Ramos (cell line): Measurements from ENCODE around the gene STK33.

Experiments
- in situ Hi-C: fragments of 300-500 bp; cut with MboI; formaldehyde crosslinking; loops from one replicate; pipeline ENCODE4 v1.14.3; 2022; ENCODE audit warnings: low sequenced_read_pairs; ENCODE audit not compliant: unreplicated experiment

The STK33 gene

DNA sequence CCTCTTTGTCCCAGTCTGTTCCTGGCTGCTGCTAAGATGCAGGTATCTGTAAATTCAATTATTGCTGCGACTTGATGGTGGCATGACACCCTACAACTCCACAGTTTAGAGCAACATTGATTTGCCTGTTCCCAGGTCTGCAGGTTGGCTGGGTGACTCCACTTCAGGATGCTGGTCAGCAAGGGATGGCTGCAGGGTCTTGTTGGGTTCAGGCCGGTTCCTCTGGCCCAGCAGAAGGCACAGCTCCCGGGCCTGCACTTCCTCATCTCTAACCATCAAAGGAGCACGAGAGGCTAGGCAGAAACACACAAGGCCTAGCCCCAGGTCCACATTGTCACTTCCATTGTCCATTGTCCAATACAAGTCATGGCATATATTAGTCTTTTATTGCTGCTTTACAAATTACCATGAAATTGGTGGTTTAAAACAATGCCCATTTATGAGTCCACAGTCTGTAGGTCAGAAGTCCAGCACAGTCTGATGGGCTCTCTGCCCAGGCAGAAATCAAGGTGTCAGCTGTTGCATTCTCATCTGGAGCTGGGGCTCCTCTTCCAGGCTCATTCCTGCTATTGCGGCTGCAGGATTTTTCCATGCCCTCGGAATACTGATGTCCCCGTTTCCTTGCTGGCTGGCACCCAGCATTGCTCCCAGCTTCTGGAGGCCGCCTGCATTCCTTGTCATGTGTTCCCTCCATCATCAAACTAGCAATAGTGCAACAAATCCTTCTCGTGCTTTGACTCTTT lies 233.8 kb downstream of the STK33 start:
- in situ Hi-C loops, result no loop called here

DNA sequence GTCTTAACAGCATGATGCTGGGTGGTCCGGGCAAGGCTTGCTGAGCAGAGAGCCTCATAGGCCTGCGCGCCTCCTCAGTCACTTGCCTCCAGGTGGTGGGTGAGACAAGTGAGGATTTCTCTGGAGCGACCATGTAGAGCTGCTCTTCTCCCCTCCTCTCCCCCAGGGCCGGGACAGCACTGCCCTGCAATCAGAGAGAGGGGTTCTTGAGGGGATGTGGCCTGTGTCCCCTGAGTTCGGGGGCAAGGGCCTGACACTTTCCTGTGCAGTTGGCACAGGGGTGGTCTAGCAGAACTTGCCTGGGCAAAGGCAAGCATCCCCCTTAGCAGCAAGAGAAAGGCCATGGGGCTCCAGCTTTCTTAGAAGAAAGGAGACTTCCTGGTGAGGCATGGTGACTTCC lies 234.5 kb downstream of the STK33 start:
- in situ Hi-C loops, result no loop called here

DNA sequence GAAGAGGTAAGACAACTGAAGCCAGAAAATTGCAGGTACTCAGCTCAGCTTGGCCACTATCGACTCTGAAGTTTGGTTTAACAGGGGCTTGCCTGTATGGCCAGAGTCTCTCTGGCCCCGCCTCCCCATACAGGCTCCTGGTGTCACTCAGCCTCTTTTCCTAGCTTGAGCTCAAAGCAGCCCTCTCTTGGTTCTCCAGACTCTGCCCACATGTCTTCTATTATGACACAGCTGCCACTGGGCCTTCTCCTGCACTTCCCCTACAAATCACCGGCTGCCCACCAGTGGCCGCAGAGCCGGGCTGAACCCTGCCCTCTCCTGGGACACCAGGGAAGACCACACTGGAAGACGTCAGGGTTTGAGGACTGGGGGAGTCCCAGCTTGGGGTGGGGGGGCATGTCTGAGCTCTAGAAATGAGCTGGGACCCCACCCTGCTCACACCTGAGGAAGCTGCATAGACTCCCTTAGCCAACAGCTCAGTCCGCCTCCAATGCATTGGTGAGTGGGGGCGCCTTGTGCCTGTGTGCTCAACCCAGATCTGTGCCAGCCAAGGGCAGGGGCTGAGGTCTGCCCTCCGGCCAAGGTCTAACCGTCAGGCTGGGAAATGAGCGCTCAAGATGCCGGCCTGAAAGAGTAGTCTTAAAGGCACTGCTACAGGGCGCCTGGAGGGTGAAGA lies 236.0 kb downstream of the STK33 start:
- in situ Hi-C loops, result no loop called here

DNA sequence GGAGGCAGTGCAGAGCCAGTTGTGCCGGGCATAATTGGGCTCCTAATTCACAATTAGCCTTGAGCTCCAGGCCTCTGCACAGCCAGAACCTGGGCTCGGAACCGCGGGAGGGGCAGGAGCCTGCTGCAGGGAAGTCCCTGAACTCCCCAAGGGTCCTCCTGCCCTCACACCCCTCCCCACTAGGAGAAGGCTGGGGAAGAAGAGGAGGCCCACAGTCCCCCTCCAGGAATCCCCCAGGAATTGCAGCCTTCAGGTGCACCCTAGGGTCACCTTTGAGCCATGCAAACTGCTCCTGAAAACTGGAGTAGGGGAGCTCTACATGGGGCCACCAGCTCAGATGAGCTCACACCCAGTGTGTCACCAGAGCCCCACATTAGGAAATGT lies 236.5 kb downstream of the STK33 start:
- in situ Hi-C loops, result no loop called here

DNA sequence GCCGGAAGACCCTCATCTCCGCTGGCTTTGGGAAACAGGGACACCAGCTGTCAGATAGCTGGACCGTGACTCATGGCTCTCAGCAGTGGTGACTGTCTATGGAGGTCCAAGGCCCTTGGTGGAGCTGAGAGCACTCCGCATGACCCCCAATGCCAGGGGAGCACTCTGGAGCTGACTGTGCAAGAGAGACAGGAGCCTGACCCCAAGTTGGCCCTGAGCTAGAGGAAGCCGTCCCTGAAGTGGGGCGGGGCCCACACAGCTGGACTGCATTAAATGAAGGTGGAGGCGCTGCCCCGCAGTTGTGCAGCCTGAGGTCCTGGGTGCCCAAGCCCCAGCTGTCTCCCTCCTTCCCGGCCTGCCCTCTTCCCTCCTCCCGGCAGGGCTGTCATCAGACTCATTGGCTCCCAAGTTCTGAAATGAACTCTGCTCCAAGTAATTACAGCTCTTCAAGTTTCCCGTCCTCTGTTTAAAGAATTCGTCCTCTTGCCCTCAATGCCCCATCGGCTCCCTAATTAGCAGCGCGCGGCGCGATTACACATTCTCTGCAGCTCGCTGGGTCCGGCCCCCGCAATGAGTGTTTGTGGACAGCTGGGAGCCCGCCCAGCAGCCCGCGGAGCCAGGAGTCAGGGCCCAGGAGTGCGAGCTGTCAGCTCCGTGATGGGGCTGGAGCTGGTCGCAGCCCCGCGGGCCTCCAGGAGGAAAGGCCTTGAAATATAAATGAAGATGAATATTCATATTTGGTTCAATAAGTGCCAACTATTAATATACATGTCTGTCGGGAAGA lies 237.1 kb downstream of the STK33 start:
- in situ Hi-C loops, result no loop called here

DNA sequence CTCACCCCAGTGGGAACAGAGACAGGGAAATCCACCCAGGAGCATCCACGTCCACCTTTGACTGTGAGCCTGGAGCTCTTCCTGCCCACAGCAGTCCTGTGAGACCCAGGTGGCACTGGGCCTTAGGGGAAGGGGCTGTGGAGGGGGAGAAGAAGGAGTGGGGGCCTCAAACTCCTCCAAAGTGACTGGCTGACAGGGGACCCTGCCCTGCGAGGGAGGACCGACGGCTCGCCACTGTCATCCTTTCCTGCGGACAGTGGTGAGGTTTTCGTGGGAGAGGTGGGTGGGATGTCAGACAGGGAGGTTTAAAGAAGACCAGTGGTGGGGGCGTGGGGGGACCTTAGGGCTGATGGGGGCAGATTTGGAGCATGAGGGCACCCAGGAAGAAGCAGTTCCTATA lies 237.8 kb downstream of the STK33 start:
- in situ Hi-C loops, result no loop called here

DNA sequence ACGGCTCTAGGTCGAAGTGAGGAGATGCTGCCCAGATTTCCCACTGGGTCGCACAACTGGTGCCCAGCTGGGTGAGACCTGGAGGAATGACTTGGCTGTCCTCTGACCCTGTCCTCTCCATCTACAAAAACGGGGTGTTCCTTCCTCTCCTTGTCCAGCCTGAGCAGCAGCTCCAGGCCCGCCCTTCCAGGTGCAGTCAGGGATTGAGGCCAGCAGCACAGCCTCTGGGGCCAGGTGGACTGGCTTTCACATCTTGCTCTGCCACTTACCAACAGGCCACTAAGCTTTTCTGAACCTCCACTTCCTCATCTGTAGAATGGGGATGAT lies 238.6 kb downstream of the STK33 start:
- in situ Hi-C loops, result no loop called here

DNA sequence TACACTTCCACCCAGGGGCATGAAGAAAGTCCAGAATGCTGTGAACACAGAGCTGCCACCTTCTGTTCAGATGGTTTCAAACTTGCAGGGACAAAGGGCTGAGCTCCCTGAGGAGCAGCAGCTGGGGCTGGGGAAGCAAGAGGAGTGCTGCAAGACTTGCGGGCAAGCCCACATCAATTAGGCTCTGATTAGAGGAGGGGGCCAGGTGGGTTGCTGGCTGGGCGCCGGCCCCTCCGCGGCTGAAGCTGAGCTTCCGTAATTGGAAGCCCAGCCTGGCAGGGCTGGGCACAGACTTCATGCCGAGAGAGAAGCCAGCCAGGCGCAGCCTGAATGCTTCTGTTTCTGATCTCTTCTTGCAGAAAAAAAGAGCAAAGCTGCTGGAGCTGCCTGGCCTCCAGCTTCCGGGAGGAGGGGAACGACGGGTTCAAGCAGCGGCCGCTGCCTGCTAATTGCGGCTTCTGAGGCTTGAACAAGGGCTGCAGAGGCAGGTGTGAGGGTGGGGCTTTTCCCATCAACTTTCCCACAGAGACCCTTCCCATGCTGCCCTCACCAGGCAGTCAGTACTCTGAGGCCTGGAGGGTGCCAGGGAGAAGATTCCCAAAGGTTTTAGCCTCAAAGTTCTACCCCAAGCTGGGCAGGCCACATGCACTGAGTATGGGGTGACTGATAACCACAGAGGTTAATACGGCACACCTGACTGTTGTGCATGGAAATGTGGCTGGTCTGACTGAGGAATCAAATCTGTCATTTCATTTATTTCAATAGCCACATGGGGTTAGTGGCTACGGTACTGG lies 239.2 kb downstream of the STK33 start:
- in situ Hi-C loops, result no loop called here

DNA sequence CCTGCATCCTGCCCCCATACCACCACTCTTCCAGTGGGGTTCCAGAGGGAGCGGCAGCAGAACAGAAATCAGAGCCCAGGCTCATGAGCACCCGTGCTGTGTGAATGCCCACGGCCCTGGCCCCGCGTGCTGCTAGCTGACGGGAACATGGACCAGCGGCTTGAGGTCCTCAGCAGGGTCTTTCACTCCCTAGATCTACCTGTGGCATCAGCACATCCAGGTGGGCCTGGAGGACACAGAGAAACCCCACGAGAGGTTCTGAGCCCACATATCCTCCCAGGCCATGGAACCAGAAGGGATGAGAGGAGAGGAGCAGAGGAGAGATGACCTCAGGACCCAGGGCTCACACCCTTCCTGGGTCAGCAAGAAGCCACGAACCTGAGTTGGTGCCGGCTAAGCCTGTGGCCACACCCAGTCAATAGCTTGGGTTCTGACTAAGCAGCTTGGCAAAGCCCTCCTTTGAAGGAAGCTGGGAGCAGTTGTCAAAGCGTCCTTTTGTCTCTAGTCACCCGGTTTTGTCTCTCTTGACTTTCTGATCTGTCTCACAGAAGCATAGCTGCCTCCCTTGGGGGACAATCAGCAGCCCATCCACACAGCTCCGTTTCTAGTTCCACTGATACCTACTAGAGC lies 241.0 kb downstream of the STK33 start:
- in situ Hi-C loops, result no loop called here

DNA sequence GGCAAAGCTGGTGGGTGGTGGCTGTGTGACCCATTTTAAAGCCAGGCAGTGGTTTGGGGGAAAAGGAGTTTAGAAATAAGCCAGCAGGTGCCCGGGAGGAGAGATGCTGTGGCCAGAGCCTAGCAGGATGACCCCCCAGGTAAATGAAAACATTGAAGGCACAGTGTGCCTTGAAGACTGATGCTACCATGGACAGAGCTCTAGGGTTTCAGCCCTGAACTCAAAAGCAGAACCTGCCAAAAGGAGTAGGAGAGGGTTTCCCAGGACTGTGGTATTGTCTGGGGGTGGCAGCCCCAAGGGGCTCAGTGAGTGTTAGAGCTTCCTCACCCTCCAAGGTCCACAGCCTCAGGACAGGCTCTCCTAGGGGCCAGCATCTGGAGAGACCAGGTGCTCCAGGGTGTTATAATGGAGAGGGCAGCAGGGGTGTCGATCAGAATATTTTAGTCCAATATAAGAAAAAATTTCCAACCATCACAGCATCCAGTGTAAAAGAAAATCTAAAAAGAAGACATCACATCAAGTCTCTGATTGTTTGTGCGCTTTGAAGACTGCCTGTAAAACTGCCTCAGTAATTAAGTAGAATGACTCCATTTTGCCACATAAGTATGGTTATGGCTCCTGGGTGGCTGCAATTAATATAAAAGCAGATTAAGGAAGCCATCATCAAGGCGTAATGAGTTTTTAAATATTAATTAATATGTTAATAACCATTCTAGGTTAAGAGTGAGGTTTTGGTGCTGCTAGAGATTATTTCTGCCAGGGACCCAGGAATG lies 241.7 kb downstream of the STK33 start:
- in situ Hi-C loops, result no loop called here

DNA sequence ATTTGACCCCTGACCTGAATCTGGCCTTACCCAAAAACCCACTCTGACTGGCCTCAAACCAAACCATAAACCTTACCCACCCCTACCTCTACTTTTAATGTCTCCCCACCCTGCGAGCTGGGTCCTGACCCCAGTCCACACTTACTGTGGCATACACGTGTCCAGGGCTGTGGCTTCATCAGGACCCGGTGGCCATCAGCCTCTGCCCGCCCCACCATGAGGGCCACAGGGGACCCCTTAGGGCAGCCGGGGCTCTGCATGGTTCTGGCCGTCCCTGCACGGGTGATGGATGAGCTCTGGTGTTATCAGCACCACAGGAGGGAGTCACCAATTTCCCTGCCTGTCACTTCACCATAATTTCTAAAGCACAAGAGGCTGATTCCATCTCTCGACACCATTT lies 242.8 kb downstream of the STK33 start:
- in situ Hi-C loops, result no loop called here

DNA sequence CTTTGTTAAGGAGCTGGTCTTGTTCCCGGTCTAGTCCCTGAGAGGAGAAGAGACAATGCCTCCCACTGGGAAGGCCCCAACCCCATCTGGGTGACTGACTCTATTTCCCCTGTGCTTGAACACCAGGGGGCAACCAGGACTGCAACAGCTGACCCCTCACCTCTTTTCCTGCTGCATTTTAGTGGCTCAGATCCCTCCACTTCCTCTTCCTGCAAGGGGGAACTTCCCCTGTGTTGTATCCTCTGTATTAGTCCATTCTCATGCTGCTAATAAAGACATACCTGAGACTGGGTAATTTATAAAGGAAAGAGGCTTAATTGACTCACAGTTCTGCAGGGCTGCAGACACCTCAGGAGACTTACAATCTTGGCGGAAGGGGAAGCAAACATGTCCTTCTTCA lies 246.1 kb downstream of the STK33 start:
- in situ Hi-C loops, result loop anchor here (25.0 kb wide), 1 partner anchor 464 kb away; a partner anchor contains a TSS

DNA sequence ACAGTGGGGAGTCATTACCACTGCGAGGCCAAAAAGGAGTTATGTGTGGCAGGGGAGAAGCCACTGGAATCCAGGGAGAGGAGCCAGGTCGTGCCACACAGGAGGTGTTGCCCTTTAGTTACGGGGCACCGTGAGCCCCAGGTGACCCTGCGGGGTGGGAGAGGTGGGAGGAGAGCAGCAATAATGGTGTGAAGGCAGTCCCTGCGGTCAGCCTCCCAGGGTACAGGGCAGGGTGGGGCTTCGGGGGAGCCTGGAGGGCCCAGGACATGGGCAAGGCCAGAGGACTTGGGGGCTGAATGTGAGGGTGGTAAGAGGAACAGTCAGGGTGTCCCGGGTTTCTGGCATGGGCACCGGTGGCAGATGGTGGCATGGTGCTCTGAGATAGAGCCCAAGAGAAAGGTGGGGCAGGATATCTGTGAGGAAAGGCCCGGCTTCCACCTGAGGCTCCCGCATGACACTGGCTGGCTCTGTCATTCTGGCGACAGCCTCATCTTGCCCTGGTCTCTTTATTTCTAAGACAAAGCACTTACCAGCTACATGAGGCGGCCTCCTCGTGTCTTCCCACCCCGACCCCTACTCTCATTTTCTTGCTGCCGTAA lies 247.8 kb downstream of the STK33 start:
- in situ Hi-C loops, result loop anchor here (25.0 kb wide), 1 partner anchor 466 kb away; a partner anchor contains a TSS

DNA sequence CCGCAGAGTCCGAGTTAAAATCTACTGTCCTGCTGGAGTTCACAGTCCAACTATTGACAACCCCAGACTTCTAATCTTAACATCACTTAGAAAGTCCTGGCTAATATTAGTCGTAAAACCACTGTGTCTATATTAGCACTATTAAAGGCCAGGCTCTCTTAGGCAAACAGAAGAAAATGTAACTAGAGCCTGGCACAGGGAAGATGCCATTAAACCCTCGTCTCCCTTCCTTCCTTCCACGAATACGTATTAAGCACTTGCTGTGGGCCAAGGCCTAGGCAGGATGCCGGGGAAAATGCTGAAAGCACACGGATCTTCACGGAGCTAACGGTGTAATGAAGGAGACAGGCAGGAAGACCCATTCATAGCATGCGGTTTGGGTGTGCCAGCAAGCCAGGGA lies 248.8 kb downstream of the STK33 start:
- in situ Hi-C loops, result loop anchor here (25.0 kb wide), 1 partner anchor 467 kb away; a partner anchor contains a TSS

DNA sequence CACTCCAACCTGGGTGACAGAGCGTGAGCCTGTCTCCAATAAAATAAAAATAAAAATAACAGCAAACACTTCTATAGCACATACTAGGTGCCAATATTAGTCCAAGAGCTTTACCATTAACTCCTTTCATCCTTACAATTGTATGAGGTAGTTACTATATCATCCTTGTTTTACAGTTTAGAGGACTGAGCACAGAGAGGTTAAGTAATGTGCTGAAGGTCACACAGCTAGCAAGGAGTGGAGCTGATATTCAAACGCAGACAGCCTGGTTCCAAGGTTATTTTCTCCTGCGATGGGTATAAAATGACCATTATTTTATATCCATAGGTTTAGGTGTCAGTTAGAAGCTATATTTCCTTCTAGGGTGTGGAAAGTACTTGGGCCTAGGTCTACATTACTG lies 249.7 kb downstream of the STK33 start:
- in situ Hi-C loops, result loop anchor here (25.0 kb wide), 1 partner anchor 468 kb away; a partner anchor contains a TSS

DNA sequence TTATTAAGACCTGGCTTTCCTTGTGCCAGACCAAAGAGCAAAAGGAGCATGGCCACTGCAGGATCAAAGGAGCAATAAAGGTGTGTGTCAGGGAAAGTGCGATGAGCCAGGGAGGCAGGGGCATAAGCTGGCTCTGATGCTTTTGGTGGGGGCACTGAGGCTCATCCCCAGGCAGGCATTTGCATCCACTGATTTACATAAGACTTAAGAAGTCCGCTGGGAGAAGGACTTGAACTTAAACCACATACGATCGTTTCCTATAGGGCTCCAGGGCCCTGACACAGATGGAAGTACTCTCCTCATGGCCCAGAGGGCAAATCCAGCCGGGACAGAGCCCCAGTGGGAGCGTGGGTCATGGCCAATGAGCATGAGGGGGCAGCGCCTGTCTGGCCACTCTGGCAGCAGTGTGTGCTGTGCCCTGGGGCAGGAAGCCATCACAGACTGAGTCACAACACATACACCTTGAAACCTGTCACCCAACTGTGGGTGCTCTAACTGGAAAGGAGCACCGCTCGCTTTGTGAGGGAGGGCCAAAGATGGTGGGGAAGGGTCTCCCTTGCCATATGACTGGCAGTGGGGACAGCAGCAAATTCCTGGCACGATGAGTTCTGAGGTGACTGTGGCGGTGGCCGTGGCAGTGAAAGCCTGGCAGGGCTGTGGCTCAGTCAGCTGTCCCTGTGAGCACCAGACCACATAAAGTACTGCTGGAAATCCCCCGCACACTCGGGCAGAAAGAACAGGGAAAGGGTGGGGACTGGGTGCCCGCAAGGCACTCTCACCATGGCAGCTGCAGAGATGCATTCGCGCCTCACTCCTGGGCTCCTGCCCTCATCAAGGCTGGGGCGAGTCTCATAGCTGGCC lies 251.0 kb downstream of the STK33 start:
- in situ Hi-C loops, result loop anchor here (25.0 kb wide), 1 partner anchor 469 kb away; a partner anchor contains a TSS

DNA sequence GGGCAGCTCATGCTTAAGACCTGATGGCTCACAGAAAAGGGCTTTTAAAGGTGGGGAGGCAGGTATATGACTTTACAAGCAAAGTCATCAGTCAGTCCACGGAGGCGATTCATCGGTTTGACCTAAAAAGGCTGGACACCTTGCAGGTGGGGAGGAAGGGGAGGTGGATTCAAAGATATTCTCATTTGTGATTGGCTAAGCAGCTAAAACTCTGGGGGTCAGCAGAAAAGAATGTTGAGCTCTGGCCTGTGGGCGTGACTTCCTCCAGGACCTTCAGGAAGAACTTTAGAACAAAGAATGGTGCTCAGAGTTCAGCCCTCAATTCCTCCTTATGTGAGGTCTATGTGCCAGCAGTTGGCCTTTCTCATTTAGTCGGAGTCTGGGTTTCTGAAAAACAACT lies 252.0 kb downstream of the STK33 start:
- in situ Hi-C loops, result loop anchor here (25.0 kb wide), 1 partner anchor 470 kb away; a partner anchor contains a TSS
